H1 (cell line): Measurements from ENCODE around the gene RGS6. TPM values are rescaled to one million over a fixed set of nuclear protein-coding genes. Genes with fewer than 3 reads are reported as not detected.

Experiments
- CHD1 ChIP-seq: IDR thresholded peaks from 2 replicates; pipeline ENCODE4 v1.6.1; 2012; ENCODE audit warnings: low read depth, low read length, improper control_type of control experiment
- CHD7 ChIP-seq: fragments of 300-600 bp; sonication (generic); IDR thresholded peaks from 2 replicates; pipeline ENCODE4 v1.7.1; 2012; ENCODE audit warnings: low read length, moderate library complexity, mild to moderate bottlenecking, inconsistent platforms; ENCODE audit not compliant: insufficient replicate concordance
- MAFK ChIP-seq: IDR thresholded peaks from 2 replicates; pipeline ENCODE4 v1.6.1; 2012; ENCODE audit warnings: low read depth, mild to moderate bottlenecking, improper control_type of control experiment, low read length
- NANOG ChIP-seq: IDR thresholded peaks from 2 replicates; pipeline ENCODE4 v1.6.1; 2011; ENCODE audit warnings: low read length, low read depth, mild to moderate bottlenecking, inconsistent platforms; ENCODE audit not compliant: insufficient read depth, poor library complexity, severe bottlenecking
- RAD21 ChIP-seq, 2 experiments: IDR thresholded peaks in 1 of 2; conservative IDR thresholded peaks in 1 of 2; 2 replicates each; pipeline ENCODE4 v1.6.1; 2011; ENCODE audit warnings: low read depth in 2 of 2, low read length in 2 of 2, improper control_type of control experiment in 1 of 2, inconsistent platforms in 1 of 2, mild to moderate bottlenecking in 1 of 2, moderate library complexity in 1 of 2
- RBBP5 ChIP-seq: IDR thresholded peaks from 2 replicates; pipeline ENCODE4 v1.7.1; 2012; ENCODE audit warnings: low read depth, mild to moderate bottlenecking, inconsistent platforms, low read length, moderate library complexity, borderline replicate concordance
- SIN3A ChIP-seq, 2 experiments: IDR thresholded peaks in 1 of 2; conservative IDR thresholded peaks in 1 of 2; 2 replicates each; pipeline ENCODE4 v1.6.1; 2011 to 2012; ENCODE audit warnings: low read length in 2 of 2, improper control_type of control experiment in 1 of 2, low read depth in 1 of 2, mild to moderate bottlenecking in 1 of 2
- ZNF274 ChIP-seq: IDR thresholded peaks from 2 replicates; pipeline ENCODE4 v1.7.0; 2012; ENCODE audit warnings: low read length, borderline replicate concordance; ENCODE audit errors: extremely low read depth
- polyA plus RNA-seq, 7 experiments: library from polyadenylated mRNA; depleted of rRNA in 3 of 7; stranded (reverse) in 5 of 7; unstranded in 2 of 7; fragments of >200 nt in 5 of 7; fragments of 200-250 nt in 2 of 7; gene quantifications; 1 replicate in 5 of 7; 2 replicates in 1 of 7; 4 replicates in 1 of 7; pipeline versions ENCODE4 v1.2.1 to v1.2.3, GENCODE V29; 2011 to 2013; ENCODE audit warnings: missing spikeins in 2 of 7, mixed read lengths in 2 of 7
- total RNA-seq: library from RNA; stranded (reverse); fragmentation: NEBNext Ultra II Directional; extraction: Animal tissue kit (Norgen Biotek cat#: 25700); gene quantifications from 2 replicates; pipeline ENCODE4 v1.2.1, GENCODE V29; 2021

The RGS6 gene
- total and polyA plus RNA-seq, 2 of the 8 experiments (the other 6 are each of a cell fraction or from before 2014, with no cell fraction given), result 0.26 to 1.1 TPM

GRCh38 chr14:72333357-72333756 is 401.1 kb downstream of the RGS6 start (continued):
- TF ChIP-seq SIN3A (conservative IDR thresholded peaks at IDR 0.05 in 1 of 2, IDR thresholded peaks at IDR 0.05 in 1 of 2; ENCODE audit: low read depth in 1 of 2, low read length in 2 of 2) (no peak), CHD1 (no peak), RAD21 (IDR thresholded peaks at IDR 0.05 in 1 of 2, conservative IDR thresholded peaks at IDR 0.05 in 1 of 2; ENCODE audit: low read depth in 2 of 2, low read length in 2 of 2) (no peak), RBBP5 (no peak), MAFK (no peak), ZNF274 (no peak), CHD7 (no peak), NANOG (no peak)
